Upper lobe of left lung (tissue), 4 donors: Measurements from ENCODE around the gene CAND2.

ENCODE experiments used
- EP300 ChIP-seq, 4 donors: sonication (generic); formaldehyde crosslinking; IDR thresholded peaks; one replicate each; pipeline ENCODE4 v1.5.1; 2017; ENCODE audit warnings: antibody characterized with exemption in 4 of 4, control low read depth in 2 of 4
- POLR2A ChIP-seq, 4 donors: fragments of 450-650 bp; IDR thresholded peaks; one replicate each; pipeline ENCODE4 v1.5.1; 2016 to 2017; ENCODE audit warnings: antibody characterized with exemption in 4 of 4, mild to moderate bottlenecking in 2 of 4
- TF ChIP-seq, protein P1 (sequence below), 6 experiments: fragments of 450-650 bp in 4 of 6; fragments of 200-600 bp in 2 of 6; sonication (generic) in 2 of 6; IDR thresholded peaks; one replicate each; pipeline ENCODE4 v1.5.1; 2016 to 2019; ENCODE audit warnings: antibody characterized with exemption in 6 of 6

DNA sequence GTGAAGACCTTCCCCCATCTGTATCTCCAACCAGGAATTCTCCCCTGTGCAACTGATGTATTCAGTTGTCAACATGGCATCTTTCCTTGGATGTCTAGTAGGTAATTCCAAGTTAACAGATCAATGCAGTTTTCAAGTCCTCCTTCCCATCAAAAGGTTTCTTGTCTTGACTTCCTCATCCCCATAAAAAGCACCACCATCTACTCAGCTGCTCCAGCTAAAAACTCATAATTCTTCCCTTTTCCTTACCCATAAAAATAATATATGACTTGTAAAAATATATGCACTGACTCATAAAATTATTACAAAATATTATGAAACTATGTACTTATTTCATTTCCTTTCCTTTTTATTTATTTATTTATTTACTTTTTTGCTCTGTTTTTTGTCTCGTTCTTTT, 5.0 kb upstream of the CAND2 start:
- TF ChIP-seq POLR2A (IDR thresholded peaks at IDR 0.05) (no peak), EP300 (IDR thresholded peaks at IDR 0.05) (no peak)
- TF ChIP-seq, protein P1, sequence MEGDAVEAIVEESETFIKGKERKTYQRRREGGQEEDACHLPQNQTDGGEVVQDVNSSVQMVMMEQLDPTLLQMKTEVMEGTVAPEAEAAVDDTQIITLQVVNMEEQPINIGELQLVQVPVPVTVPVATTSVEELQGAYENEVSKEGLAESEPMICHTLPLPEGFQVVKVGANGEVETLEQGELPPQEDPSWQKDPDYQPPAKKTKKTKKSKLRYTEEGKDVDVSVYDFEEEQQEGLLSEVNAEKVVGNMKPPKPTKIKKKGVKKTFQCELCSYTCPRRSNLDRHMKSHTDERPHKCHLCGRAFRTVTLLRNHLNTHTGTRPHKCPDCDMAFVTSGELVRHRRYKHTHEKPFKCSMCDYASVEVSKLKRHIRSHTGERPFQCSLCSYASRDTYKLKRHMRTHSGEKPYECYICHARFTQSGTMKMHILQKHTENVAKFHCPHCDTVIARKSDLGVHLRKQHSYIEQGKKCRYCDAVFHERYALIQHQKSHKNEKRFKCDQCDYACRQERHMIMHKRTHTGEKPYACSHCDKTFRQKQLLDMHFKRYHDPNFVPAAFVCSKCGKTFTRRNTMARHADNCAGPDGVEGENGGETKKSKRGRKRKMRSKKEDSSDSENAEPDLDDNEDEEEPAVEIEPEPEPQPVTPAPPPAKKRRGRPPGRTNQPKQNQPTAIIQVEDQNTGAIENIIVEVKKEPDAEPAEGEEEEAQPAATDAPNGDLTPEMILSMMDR (IDR thresholded peaks at IDR 0.05) = no peak
